Stimulated activated CD4-positive, alpha-beta T cell treated with anti-CD3 and anti-CD28 coated beads, Interleukin-1b, Interleukin-23, amount 100 ng/mL, for 1 hour (primary cell): ENCODE data around the gene WDR26.
"Not testable (repeated sequence)": the region's sequence is repeated elsewhere in the genome, so short reads cannot be mapped to it uniquely, and the experiment has no call there.

Experiments
- DNase-seq, 2 donors: peaks; one replicate each; pipeline ENCODE4 v3.0.0-alpha.2; 2020; ENCODE audit warnings: low read depth in 2 of 2

The WDR26 gene

GRCh38 chr1:224433701-224434672 lies 610 bp downstream of the WDR26 start:
- DNase-seq, result peak in 1 of 2 donors; percentile 10

GRCh38 chr1:224433041-224433691 lies 1.4 kb downstream of the WDR26 start:
- no peak for DNase-seq

GRCh38 chr1:224432672-224433040 lies 1.9 kb downstream of the WDR26 start:
- no peak for DNase-seq

GRCh38 chr1:224432146-224432545 lies 2.5 kb downstream of the WDR26 start:
- no peak for DNase-seq

- no peak for DNase-seq
Measured at GRCh38 chr1:224431726-224432125, 2.9 kb downstream of the WDR26 start.

GRCh38 chr1:224430511-224431113 lies 4.0 kb downstream of the WDR26 start:
- DNase-seq, result no peak

GRCh38 chr1:224429616-224430326 lies 4.8 kb downstream of the WDR26 start:
- no peak for DNase-seq

- DNase-seq, result not testable (repeated sequence)
Measured at GRCh38 chr1:224428713-224429112, 5.9 kb downstream of the WDR26 start.

GRCh38 chr1:224427346-224427745 lies 7.3 kb downstream of the WDR26 start:
- DNase-seq, result no peak

- DNase-seq, result not testable (repeated sequence)
Measured at GRCh38 chr1:224426869-224427268, 7.7 kb downstream of the WDR26 start.

GRCh38 chr1:224425279-224425884 lies 9.2 kb downstream of the WDR26 start:
- DNase-seq, result no peak

GRCh38 chr1:224420106-224420505 lies 14.5 kb downstream of the WDR26 start:
- no peak for DNase-seq

- DNase-seq, result no peak
Measured at GRCh38 chr1:224411766-224412165, 22.8 kb downstream of the WDR26 start.

GRCh38 chr1:224408294-224408590 lies 26.4 kb downstream of the WDR26 start:
- DNase-seq, result no peak

- DNase-seq, result no peak
Measured at GRCh38 chr1:224407571-224408293, 26.9 kb downstream of the WDR26 start.

GRCh38 chr1:224406216-224406615 lies 28.4 kb downstream of the WDR26 start:
- no peak for DNase-seq

GRCh38 chr1:224405604-224405970 lies 29.0 kb downstream of the WDR26 start:
- no peak for DNase-seq

GRCh38 chr1:224404916-224405603 lies 29.5 kb downstream of the WDR26 start:
- no peak for DNase-seq

GRCh38 chr1:224402472-224403036 lies 32.0 kb downstream of the WDR26 start:
- no peak for DNase-seq

- DNase-seq, result no peak
Measured at GRCh38 chr1:224399887-224400286, 34.7 kb downstream of the WDR26 start.
